Spinal cord (tissue), 10 donors: ENCODE measurements around the gene PLCZ1. TPM values are rescaled to one million over a fixed set of nuclear protein-coding genes. Genes with fewer than 3 reads are reported as not detected.
A peak's percentile ranks its signal among the peaks of the same experiment; 100 is the strongest.

ENCODE experiments used
- DNase-seq, 6 donors: peaks; one replicate each; pipeline versions ENCODE4 v3.0.0 to v3.0.0-alpha.2; 2013 to 2015; ENCODE audit warnings: low spot score in 6 of 6, low read depth in 4 of 6
- H3K27ac ChIP-seq: one replicate; pipeline ENCODE4 v1.5.1; 2013; ENCODE audit warnings: low read depth, low read length, control low read depth
- H3K27me3 ChIP-seq: one replicate; pipeline ENCODE4 v1.6.1; 2013; ENCODE audit warnings: low read length; ENCODE audit not compliant: control insufficient read depth, insufficient read depth
- H3K36me3 ChIP-seq: one replicate; pipeline ENCODE4 v1.6.1; 2013; ENCODE audit warnings: low read length; ENCODE audit not compliant: control insufficient read depth, insufficient read depth
- H3K4me1 ChIP-seq: one replicate; pipeline ENCODE4 v1.6.1; 2013; ENCODE audit warnings: low read length; ENCODE audit not compliant: control insufficient read depth, insufficient read depth
- H3K4me3 ChIP-seq: one replicate; pipeline ENCODE4 v1.5.1; 2013; ENCODE audit warnings: low read depth, low read length, control low read depth
- H3K9me3 ChIP-seq: one replicate; pipeline ENCODE4 v1.6.1; 2013; ENCODE audit warnings: low read length; ENCODE audit not compliant: control insufficient read depth, insufficient read depth
- WGBS: methylation state at CpG from one replicate; pipeline ENCODE4 v1.1.5; 2013; ENCODE audit warnings: missing lambda C conversion rate; ENCODE audit not compliant: insufficient coverage; 5-methylcytosine and 5-hydroxymethylcytosine counted together
- polyA plus RNA-seq, 2 donors: library from polyadenylated mRNA; unstranded; fragments of 120-200 nt; gene quantifications; one replicate each; pipeline ENCODE4 v1.2.1, GENCODE V29; 2013; ENCODE audit not compliant: insufficient read length in 2 of 2
- total RNA-seq, 2 donors: library from RNA; depleted of rRNA in 1 of 2; stranded (reverse); fragments of 120-200 nt in 1 of 2; fragments of >200 nt in 1 of 2; gene quantifications; one replicate each; pipeline versions ENCODE4 v1.2.3 to v1.2.4, GENCODE V29; 2013 to 2014
- donor health status: healthy.

The PLCZ1 gene
- total and polyA plus RNA-seq, 4 donors = 0.33 to 0.49 (median 0.40) TPM; not detected in 1

- H3K4me3 ChIP-seq = no peak overlapping the region
Measured at GRCh38 chr12:18751866-18752265, 14.1 kb upstream of the PLCZ1 start.

GRCh38 chr12:18750085-18750484 lies 12.3 kb upstream of the PLCZ1 start:
- peaks cover 4% of the 10 kb centered on the region for H3K4me1 ChIP-seq
- H3K27me3 ChIP-seq = no peaks in the 10 kb centered on the region
- DNase-seq = no peak
- WGBS = no CpG with 5 or more reads among the region's 1 CpG
- no peaks in the 10 kb centered on the region for H3K36me3 ChIP-seq
- H3K27ac ChIP-seq = no peak overlapping the region
- H3K9me3 ChIP-seq = no peaks in the 10 kb centered on the region
- H3K4me3 ChIP-seq = no peak overlapping the region

More at GRCh38 chr12:18751866-18752265, 14.1 kb upstream of the PLCZ1 start:
- H3K9me3 ChIP-seq = no peaks in the 10 kb centered on the region
- no peak overlapping the region for H3K27ac ChIP-seq
- H3K4me1 ChIP-seq = peaks cover 4% of the 10 kb centered on the region
- H3K36me3 ChIP-seq = no peaks in the 10 kb centered on the region
- DNase-seq = no peak
- no CpG with 5 or more reads among the region's 2 CpGs for WGBS
- H3K27me3 ChIP-seq = no peaks in the 10 kb centered on the region

- peak in 1 of 6 donors; percentile 13 for DNase-seq
- 56% methylated on average over 2 of the region's 4 CpGs for WGBS
Measured at GRCh38 chr12:18749386-18749957, 11.7 kb upstream of the PLCZ1 start.

GRCh38 chr12:18747895-18748294 lies 10.1 kb upstream of the PLCZ1 start:
- Histone ChIP-seq H3K36me3 (no peaks in the 10 kb centered on the region), H3K9me3 (no peaks in the 10 kb centered on the region), H3K4me3 (no peak overlapping the region), H3K4me1 (no peaks in the 10 kb centered on the region), H3K27ac (no peak overlapping the region), H3K27me3 (no peaks in the 10 kb centered on the region)
- 71% methylated on average over 1 of the region's 1 CpG for WGBS
- DNase-seq = peak in 2 of 6 donors; percentile 26 to 33

More at GRCh38 chr12:18749386-18749957, 11.7 kb upstream of the PLCZ1 start:
- Histone ChIP-seq H3K4me3 (no peak overlapping the region), H3K27ac (no peak overlapping the region), H3K36me3 (no peaks in the 10 kb centered on the region), H3K27me3 (no peaks in the 10 kb centered on the region), H3K4me1 (peaks cover 4% of the 10 kb centered on the region), H3K9me3 (no peaks in the 10 kb centered on the region)

GRCh38 chr12:18731156-18731555 lies 6.7 kb downstream of the PLCZ1 start:
- Histone ChIP-seq H3K4me1 (no peaks in the 10 kb centered on the region), H3K36me3 (no peaks in the 10 kb centered on the region), H3K4me3 (no peak overlapping the region), H3K9me3 (no peaks in the 10 kb centered on the region), H3K27me3 (no peaks in the 10 kb centered on the region), H3K27ac (no peak overlapping the region)
- no peak for DNase-seq
- WGBS = no CpG with 5 or more reads among the region's 5 CpGs

GRCh38 chr12:18723752-18724151 lies 14.1 kb downstream of the PLCZ1 start:
- DNase-seq = no peak
- H3K4me1 ChIP-seq = no peaks in the 10 kb centered on the region
- H3K36me3 ChIP-seq = no peaks in the 10 kb centered on the region
- H3K27ac ChIP-seq = no peak overlapping the region
- no peaks in the 10 kb centered on the region for H3K9me3 ChIP-seq
- 100% methylated on average over 2 of the region's 2 CpGs for WGBS
- no peak overlapping the region for H3K4me3 ChIP-seq
- H3K27me3 ChIP-seq = no peaks in the 10 kb centered on the region

- Histone ChIP-seq H3K4me1 (no peaks in the 10 kb centered on the region), H3K9me3 (no peaks in the 10 kb centered on the region), H3K4me3 (no peak overlapping the region), H3K27me3 (no peaks in the 10 kb centered on the region), H3K27ac (no peak overlapping the region), H3K36me3 (no peaks in the 10 kb centered on the region)
- peak in 1 of 6 donors; percentile 28 for DNase-seq
- 83% methylated on average over 1 of the region's 1 CpG for WGBS
Measured at GRCh38 chr12:18721452-18721851, 16.4 kb downstream of the PLCZ1 start.

- H3K4me3 ChIP-seq = no peak overlapping the region
- no peaks in the 10 kb centered on the region for H3K27me3 ChIP-seq
- no peak overlapping the region for H3K27ac ChIP-seq
- no peaks in the 10 kb centered on the region for H3K9me3 ChIP-seq
- DNase-seq = no peak
- no peaks in the 10 kb centered on the region for H3K36me3 ChIP-seq
- H3K4me1 ChIP-seq = no peaks in the 10 kb centered on the region
Measured at GRCh38 chr12:18720690-18721089, 17.1 kb downstream of the PLCZ1 start.

- Histone ChIP-seq H3K36me3 (no peaks in the 10 kb centered on the region), H3K4me1 (no peaks in the 10 kb centered on the region), H3K27ac (no peak overlapping the region), H3K4me3 (no peak overlapping the region), H3K9me3 (no peaks in the 10 kb centered on the region), H3K27me3 (no peaks in the 10 kb centered on the region)
- whole genome bisulfite sequencing = no CpG with 5 or more reads among the region's 3 CpGs
- DNase-seq = no peak
Measured at GRCh38 chr12:18719922-18720510, 17.8 kb downstream of the PLCZ1 start.

GRCh38 chr12:18718462-18718861 lies 19.4 kb downstream of the PLCZ1 start:
- Histone ChIP-seq H3K36me3 (no peaks in the 10 kb centered on the region), H3K4me3 (no peak overlapping the region), H3K4me1 (no peaks in the 10 kb centered on the region), H3K27me3 (no peaks in the 10 kb centered on the region), H3K9me3 (no peaks in the 10 kb centered on the region), H3K27ac (no peak overlapping the region)
- DNase-seq = no peak
